SK-N-SH (cell line): ENCODE results near the gene GLA.

Experiments
- CTCF ChIP-seq: fragments of 200-600 bp; sonication (generic); IDR thresholded peaks from 2 replicates; pipeline ENCODE4 v1.6.1; 2017; ENCODE audit warnings: antibody characterized with exemption, mild to moderate bottlenecking, moderate library complexity
- EZH2phosphoT487 ChIP-seq: fragments of 200-600 bp; sonication (generic); IDR thresholded peaks from 2 replicates; pipeline ENCODE4 v1.6.1; 2017; ENCODE audit warnings: low read depth, mixed run types, mild to moderate bottlenecking, antibody characterized with exemption, moderate library complexity, borderline replicate concordance
- JUND ChIP-seq: IDR thresholded peaks from 2 replicates; pipeline ENCODE4 v1.4.0; 2012
- TCF12 ChIP-seq: IDR thresholded peaks from 2 replicates; pipeline ENCODE4 v1.4.0; 2012

GRCh38 chrX:101395789-101396188, 11.9 kb downstream of the GLA start:
- TF ChIP-seq CTCF (no peak), JUND (no peak), EZH2phosphoT487 (no peak), TCF12 (no peak)
